HG02588 (cell line): Measurements from ENCODE around the gene LRP11.
"Not testable (repeated sequence)": the region's sequence is repeated elsewhere in the genome, so short reads cannot be mapped to it uniquely, and the experiment has no call there.

ENCODE experiments used
- ATAC-seq: cut with Tn5 transposase; IDR thresholded peaks from one replicate; pipeline ENCODE4 v1.9.1; 2021; ENCODE audit warnings: mild to moderate bottlenecking, moderate library complexity; ENCODE audit not compliant: unreplicated experiment

The LRP11 gene

GRCh38 chr6:149852180-149852579 lies 12.0 kb downstream of the LRP11 start:
- no peak for ATAC-seq

- ATAC-seq = no peak
Measured at GRCh38 chr6:149851461-149852110, 12.6 kb downstream of the LRP11 start.

GRCh38 chr6:149848343-149848742 lies 15.8 kb downstream of the LRP11 start:
- not testable (repeated sequence) for ATAC-seq

GRCh38 chr6:149847939-149848267 lies 16.3 kb downstream of the LRP11 start:
- ATAC-seq = no peak

- ATAC-seq = no peak
Measured at GRCh38 chr6:149846321-149846720, 17.8 kb downstream of the LRP11 start.

GRCh38 chr6:149845549-149845948 lies 18.6 kb downstream of the LRP11 start:
- no peak for ATAC-seq

GRCh38 chr6:149844480-149844879 lies 19.7 kb downstream of the LRP11 start:
- ATAC-seq = no peak

GRCh38 chr6:149844036-149844435 lies 20.1 kb downstream of the LRP11 start:
- not testable (repeated sequence) for ATAC-seq

GRCh38 chr6:149843051-149843633 lies 21.0 kb downstream of the LRP11 start:
- ATAC-seq = no peak

GRCh38 chr6:149842331-149842730 lies 21.8 kb downstream of the LRP11 start:
- no peak for ATAC-seq

GRCh38 chr6:149840345-149841075 lies 23.6 kb downstream of the LRP11 start:
- ATAC-seq = no peak

- no peak for ATAC-seq
Measured at GRCh38 chr6:149834513-149835481, 29.4 kb downstream of the LRP11 start.

GRCh38 chr6:149833651-149834050 lies 30.5 kb downstream of the LRP11 start:
- no peak for ATAC-seq

GRCh38 chr6:149831308-149831820 lies 32.8 kb downstream of the LRP11 start:
- ATAC-seq = no peak

GRCh38 chr6:149830731-149831307 lies 33.3 kb downstream of the LRP11 start:
- no peak for ATAC-seq

GRCh38 chr6:149825292-149825691 lies 38.9 kb downstream of the LRP11 start:
- ATAC-seq = no peak

GRCh38 chr6:149823013-149823412 lies 41.1 kb downstream of the LRP11 start:
- no peak for ATAC-seq

- ATAC-seq = no peak
Measured at GRCh38 chr6:149821492-149821891, 42.7 kb downstream of the LRP11 start.

- ATAC-seq = no peak
Measured at GRCh38 chr6:149820506-149820905, 43.7 kb downstream of the LRP11 start.

- ATAC-seq = no peak
Measured at GRCh38 chr6:149815788-149816187, 48.4 kb downstream of the LRP11 start.

GRCh38 chr6:149813351-149813750 lies 50.8 kb downstream of the LRP11 start:
- no peak for ATAC-seq
